NT2/D1 (cell line): Measurements from ENCODE around the gene CELSR1.

Source experiments
- SUZ12 ChIP-seq: IDR thresholded peaks from 2 replicates; pipeline ENCODE4 v1.6.1; 2011; ENCODE audit not compliant: insufficient read length, insufficient read depth; ENCODE audit errors: extremely low read depth
- YY1 ChIP-seq: IDR thresholded peaks from 2 replicates; pipeline ENCODE4 v1.6.1; 2011; ENCODE audit not compliant: insufficient read length, insufficient read depth

DNA sequence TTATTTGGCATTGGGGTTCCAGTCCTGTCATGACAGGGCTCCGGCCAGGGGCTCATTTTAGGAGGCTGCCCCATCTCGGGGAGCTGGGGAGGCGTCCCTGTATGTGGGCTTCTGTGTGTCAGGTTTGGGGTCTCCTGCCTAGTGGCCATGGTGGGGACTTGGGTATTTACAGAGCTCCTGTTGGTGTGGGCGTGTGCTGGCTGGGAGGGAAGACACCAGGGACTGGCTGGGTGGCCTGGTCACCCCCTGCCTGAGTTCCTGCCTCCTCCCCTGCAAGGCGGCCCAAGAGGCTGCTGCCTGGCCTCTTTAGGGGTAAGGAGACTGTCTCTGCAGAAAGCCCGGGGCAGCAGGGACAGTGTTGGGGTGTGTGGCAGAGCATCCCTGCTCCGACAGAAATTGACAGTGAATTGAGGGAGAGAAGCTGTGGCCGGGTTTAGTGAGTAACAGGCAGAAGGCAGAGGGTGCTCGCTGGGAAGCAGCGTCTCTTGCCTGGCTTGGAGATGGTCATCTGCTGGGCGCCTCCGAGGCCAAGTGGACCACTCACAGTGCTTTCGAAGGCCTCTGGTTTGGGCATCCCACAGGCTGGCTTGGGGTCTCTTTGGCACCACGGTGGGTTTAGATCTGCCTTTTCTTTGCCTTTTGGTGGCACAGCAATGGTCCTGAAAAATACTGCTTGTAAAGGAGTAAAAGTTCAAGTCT is 42.5 kb upstream of the CELSR1 start:
- TF ChIP-seq YY1 (no peak), SUZ12 (no peak)
